ENCODE data around the gene SRP54.
"Not testable (repeated sequence)": the region's sequence is repeated elsewhere in the genome, so short reads cannot be mapped to it uniquely, and the experiment has no call there.

SRP54 gene

GRCh38 chr14:34982421-34983147 lies at the start of gene SRP54:
Gene SRP54 (plus strand): TSS chr14:34982992. CDS start chr14:34996710, 13,718 bp downstream.
- DNase-seq (ENCODE audit: low read depth in 2 of 2): peak; percentile 100

- no peak for DNase-seq (ENCODE audit: low read depth in 2 of 2)
These were observed 49.5 kb upstream of the SRP54 start for GRCh38 chr14:34933301-34933700.

DNA sequence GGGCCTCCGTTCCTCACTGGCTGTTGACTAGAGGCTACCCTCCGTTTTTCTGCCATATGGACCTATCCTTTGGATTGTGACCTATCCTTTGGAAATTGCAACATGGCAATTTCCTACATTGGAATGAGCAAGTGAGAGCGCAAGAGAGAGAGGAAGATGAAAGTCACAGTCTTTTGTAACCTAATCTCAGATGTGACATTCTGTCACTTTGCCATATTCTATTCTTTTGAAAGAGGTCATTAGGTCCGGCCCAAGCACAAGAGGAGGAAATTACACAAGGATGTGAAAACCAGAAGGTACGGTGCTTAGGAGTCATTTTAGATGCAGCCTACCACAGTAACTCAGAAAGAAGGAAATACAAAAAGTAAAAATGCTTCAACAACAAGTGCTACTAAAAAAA lies 47.3 kb upstream of the SRP54 start:
- no peak for DNase-seq (ENCODE audit: low read depth in 2 of 2)

- no peak for DNase-seq (ENCODE audit: low read depth in 2 of 2)
These were observed 45.4 kb upstream of the SRP54 start for GRCh38 chr14:34937442-34937841.

- no peak for DNase-seq (ENCODE audit: low read depth in 2 of 2)
These were observed 44.9 kb upstream of the SRP54 start for GRCh38 chr14:34937876-34938275.

DNA sequence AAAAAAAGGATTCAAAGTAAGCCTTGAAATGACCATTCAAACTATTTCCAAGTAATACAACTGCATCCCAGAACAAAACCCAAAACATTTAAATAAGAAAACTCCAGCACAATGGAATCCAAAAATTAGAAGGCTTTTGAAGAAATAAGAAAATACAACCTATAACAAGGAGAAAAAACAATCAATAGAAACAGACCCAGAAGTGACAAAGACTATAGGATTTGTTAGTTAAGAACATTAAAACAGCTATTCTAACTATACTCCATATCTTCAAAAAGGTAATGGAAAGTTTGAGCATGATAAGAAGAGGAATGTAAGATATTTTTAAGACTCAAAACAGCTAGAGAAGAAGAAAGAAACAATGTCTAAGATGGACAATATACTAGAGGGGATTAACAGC lies 39.3 kb upstream of the SRP54 start:
- DNase-seq (ENCODE audit: low read depth in 2 of 2): no peak

DNA sequence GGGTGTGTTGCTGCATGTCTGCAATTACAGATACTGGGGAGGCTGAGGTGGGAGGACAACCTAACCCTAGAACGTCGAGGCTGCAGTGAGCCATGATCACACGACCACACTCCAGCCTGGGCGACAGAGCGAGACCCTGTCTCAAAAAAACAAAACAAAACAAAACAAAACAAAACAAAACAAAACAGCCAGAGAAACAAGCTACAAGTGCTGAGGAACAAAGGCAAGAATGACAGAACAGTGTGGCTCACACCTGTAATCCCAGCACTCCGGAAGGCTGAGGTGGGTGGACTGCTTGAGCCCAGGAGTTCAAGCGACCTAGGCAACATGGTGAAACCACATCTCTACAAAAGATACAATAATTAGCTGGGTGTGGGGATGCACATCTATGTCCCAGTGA lies 38.0 kb upstream of the SRP54 start:
- no peak for DNase-seq (ENCODE audit: low read depth in 2 of 2)

- DNase-seq (ENCODE audit: low read depth in 2 of 2): no peak
These were observed 36.1 kb upstream of the SRP54 start for GRCh38 chr14:34946699-34947098.

DNA sequence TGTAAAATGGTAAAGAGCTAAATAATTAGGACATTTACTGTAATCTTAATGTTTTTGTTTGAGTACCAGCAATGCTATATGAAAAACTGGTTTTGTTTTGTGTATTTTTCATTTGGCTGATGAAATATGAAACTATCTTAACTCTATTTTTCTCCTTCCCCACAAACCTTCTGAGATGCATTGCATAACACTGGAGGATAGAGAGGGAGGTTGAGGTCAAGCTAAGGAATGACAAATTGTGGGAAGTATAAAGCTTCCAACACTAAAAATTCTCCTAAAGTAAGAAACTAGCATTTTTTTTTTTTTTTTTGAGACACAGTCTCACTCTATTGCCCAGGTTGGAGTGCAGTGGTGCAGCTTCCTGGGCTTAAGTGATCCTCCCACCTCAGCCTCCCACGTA lies 31.5 kb upstream of the SRP54 start:
- DNase-seq (ENCODE audit: low read depth in 2 of 2): no peak

DNA sequence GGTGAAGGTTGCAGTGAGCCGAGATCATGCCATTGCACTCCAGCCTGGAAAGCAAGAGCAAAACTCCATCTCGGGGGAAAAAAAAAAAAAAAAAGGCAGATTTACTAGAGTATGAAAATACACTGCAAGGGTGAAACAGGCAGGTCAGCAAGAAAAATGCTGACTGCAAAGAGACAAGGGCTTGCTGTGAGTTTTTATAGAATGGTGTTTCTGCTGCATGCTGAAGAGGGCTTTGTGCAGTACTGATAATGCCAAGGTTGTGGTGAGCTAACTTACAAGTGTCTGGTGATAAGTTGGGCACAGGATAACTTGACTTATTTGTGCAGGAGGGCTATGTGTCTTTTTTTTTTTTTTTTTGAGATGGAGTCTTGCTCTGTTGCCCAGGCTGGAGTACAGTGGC lies 25.9 kb upstream of the SRP54 start:
- no peak for DNase-seq (ENCODE audit: low read depth in 2 of 2)

DNA sequence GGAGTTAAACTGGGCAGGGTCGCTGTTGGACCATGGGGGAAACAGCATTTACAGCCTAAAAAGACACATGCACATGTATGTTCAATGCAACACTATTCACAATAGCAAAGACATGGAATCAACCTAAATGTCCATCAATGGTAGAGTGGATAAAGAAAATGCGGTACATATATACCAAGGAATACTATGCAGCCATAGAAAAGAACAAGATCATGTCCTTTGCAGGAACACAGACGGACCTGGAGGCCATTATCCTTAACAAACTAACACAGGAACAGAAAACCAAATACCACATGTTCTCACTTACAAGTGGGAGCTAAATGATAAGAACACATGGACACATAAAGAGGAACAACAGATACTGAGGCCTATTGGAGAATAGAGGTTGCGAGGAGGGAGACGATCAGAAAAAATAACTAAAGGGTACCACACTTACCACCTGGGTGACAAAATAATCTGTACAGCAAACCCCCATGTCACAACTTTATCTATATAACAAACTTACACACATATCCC lies 25.0 kb upstream of the SRP54 start:
- DNase-seq (ENCODE audit: low read depth in 2 of 2): no peak

DNA sequence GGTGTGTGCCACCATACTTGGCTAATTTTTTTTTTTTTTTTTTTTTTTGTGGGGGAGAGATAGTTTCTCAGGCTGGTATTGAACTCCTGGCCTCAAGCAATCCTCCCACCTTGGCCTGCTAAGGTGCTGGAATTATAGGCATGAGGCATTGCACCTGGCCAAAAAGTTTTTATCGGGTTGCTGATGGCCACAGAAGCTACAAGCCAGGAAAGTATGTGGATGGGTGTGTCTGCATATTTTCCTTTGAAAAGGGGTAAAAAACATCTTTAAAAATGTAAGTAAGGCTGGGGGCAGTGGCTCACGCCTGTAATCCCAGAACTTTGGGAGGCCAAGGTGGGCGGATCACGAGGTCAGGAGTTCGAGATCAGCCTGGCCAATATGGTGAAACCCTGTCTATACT lies 20.7 kb upstream of the SRP54 start:
- not testable (repeated sequence) for DNase-seq (ENCODE audit: low read depth in 2 of 2)

GRCh38 chr14:34964977-34965764 lies 17.6 kb upstream of the SRP54 start:
- no peak for DNase-seq (ENCODE audit: low read depth in 2 of 2)

DNA sequence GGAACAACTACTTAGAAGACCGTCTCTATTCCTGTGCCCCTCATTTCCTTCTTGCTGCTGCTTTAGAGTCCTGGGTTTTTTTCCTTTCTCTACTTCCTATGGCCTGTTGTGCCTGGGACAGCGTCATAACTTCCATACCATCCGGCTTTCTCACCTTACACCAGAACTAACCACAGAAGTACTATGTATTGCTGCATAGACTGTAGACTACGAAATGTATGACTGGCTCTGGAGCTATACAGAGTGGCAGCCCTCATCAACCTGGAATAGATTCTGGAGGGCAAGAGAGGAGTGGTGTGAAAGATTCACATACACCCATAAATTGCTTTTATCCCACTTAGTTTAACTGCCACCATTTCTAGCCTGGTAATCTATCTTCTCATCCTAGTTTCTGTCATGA lies 16.9 kb upstream of the SRP54 start:
- DNase-seq (ENCODE audit: low read depth in 2 of 2): no peak

- DNase-seq (ENCODE audit: low read depth in 2 of 2): no peak
These were observed 16.4 kb upstream of the SRP54 start for GRCh38 chr14:34966413-34966812.

GRCh38 chr14:34970665-34971064 lies 12.1 kb upstream of the SRP54 start:
- DNase-seq (ENCODE audit: low read depth in 2 of 2): no peak

DNA sequence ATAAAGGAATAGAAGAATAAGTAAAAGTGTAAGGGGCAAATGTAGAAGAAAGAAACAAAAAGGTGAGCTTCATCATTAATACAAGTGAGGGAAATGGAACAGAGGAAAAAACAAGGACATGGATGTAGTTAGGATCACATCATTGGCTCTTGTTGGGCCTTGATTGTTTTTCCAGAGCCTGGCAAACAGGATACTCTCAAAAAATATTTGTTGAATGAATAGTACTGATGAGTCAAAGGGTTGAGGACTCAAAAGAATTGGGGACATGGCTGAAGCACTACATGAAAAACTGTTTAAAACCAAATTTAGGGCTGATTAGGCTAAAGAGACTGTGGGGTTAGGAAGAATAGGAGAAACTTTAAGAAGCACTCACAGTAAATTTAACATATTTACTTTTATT lies 11.4 kb upstream of the SRP54 start:
- no peak for DNase-seq (ENCODE audit: low read depth in 2 of 2)

DNA sequence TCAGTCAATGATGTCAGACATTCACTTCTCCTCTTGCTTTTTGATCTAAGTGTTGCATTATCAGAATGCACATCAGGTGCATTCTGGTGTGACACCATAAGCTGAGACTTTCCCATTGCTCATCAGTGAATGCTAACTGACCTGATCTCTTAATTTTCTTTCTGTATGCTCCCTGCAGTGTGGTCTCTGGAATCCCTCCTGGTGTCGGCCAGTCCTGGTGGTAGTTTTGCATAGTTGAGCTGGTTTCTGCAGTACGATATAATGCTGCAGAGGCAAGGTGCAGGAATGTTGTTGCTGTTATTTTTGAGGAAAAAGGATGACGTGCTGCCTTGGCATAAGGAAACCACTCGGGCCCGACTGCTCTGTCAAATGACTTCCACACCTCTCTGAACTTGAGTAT lies 11.0 kb upstream of the SRP54 start:
- DNase-seq (ENCODE audit: low read depth in 2 of 2): no peak

- no peak for DNase-seq (ENCODE audit: low read depth in 2 of 2)
These were observed 4.3 kb upstream of the SRP54 start for GRCh38 chr14:34978444-34978843.

GRCh38 chr14:34980337-34980900 lies 2.4 kb upstream of the SRP54 start:
- DNase-seq (ENCODE audit: low read depth in 2 of 2): no peak

GRCh38 chr14:34981743-34982420 lies 910 bp upstream of the SRP54 start:
- peak; percentile 7 for DNase-seq (ENCODE audit: low read depth in 2 of 2)

GRCh38 chr14:34983148-34983760 lies 462 bp downstream of the SRP54 start:
- no peak for DNase-seq (ENCODE audit: low read depth in 2 of 2)
